ENCODE data around the gene ABLIM2.

The ABLIM2 gene

GRCh38 chr4:7995866-7996265 is 162.7 kb downstream of the ABLIM2 start:
- no peak for DNase-seq (ENCODE audit: low read depth)
- TF ChIP-seq CTCF (conservative IDR thresholded peaks at IDR 0.05; ENCODE audit: control insufficient read depth, insufficient read depth, low read depth, low read length): no peak
- H3K4me3 ChIP-seq (ENCODE audit: control insufficient read depth, low read depth, low read length): no peak overlapping the region

- no peak overlapping the region for H3K4me3 ChIP-seq (ENCODE audit: control insufficient read depth, low read depth, low read length)
- no peak for TF ChIP-seq CTCF (conservative IDR thresholded peaks at IDR 0.05; ENCODE audit: control insufficient read depth, insufficient read depth, low read depth, low read length)
- DNase-seq (ENCODE audit: low read depth): no peak
These were observed 163.5 kb downstream of the ABLIM2 start for GRCh38 chr4:7995135-7995534.

GRCh38 chr4:7993671-7994070 is 164.9 kb downstream of the ABLIM2 start:
- no peak for TF ChIP-seq CTCF (conservative IDR thresholded peaks at IDR 0.05; ENCODE audit: control insufficient read depth, insufficient read depth, low read depth, low read length)
- H3K4me3 ChIP-seq (ENCODE audit: control insufficient read depth, low read depth, low read length): no peak overlapping the region
- no peak for DNase-seq (ENCODE audit: low read depth)

- no peak overlapping the region for H3K4me3 ChIP-seq (ENCODE audit: control insufficient read depth, low read depth, low read length)
- TF ChIP-seq CTCF (conservative IDR thresholded peaks at IDR 0.05; ENCODE audit: control insufficient read depth, insufficient read depth, low read depth, low read length): no peak
- no peak for DNase-seq (ENCODE audit: low read depth)
These were observed 165.8 kb downstream of the ABLIM2 start for GRCh38 chr4:7992846-7993245.

- no peak for DNase-seq (ENCODE audit: low read depth)
- no peak overlapping the region for H3K4me3 ChIP-seq (ENCODE audit: control insufficient read depth, low read depth, low read length)
These were observed 167.7 kb downstream of the ABLIM2 start for GRCh38 chr4:7990807-7991459.

GRCh38 chr4:7989654-7990053 is 169.0 kb downstream of the ABLIM2 start:
- no peak for DNase-seq (ENCODE audit: low read depth)
- H3K4me3 ChIP-seq (ENCODE audit: control insufficient read depth, low read depth, low read length): no peak overlapping the region

More at GRCh38 chr4:7990807-7991459, 167.7 kb downstream of the ABLIM2 start:
- no peak for TF ChIP-seq CTCF (conservative IDR thresholded peaks at IDR 0.05; ENCODE audit: control insufficient read depth, insufficient read depth, low read depth, low read length)

More at GRCh38 chr4:7989654-7990053, 169.0 kb downstream of the ABLIM2 start:
- TF ChIP-seq CTCF (conservative IDR thresholded peaks at IDR 0.05; ENCODE audit: control insufficient read depth, insufficient read depth, low read depth, low read length): no peak

Data from fibroblast of mammary gland (primary cell).